ELF-1 (cell line): Measurements from ENCODE around the gene HIVEP3.
"Not testable (repeated sequence)": the region's sequence is repeated elsewhere in the genome, so short reads cannot be mapped to it uniquely, and the experiment has no call there.

Experiments used
- DNase-seq: peaks from one replicate; pipeline ENCODE4 v3.0.0-alpha.2; 2016; ENCODE audit warnings: low read depth, low spot score

HIVEP3 gene

DNA sequence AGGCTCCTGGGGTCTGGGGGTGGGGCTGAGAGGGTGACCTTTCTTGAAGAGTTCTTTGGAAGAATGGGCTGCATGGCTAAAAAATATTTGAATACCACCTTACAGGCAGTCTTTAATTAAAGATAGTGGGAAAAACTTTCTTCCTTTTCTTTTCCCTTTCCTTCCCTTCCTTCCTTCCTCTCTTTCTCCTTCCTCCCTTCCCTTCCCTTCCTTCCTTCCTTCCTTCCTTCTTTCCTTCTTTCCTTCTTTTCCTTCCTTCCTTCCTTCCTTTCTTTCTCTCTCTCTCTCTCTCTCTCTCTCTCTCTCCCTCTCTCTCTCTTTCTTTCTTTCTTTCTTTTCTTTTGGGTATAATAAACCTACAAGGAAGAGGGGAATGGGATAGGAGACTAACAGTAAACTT lies 356.4 kb downstream of the HIVEP3 start:
- no peak for DNase-seq

DNA sequence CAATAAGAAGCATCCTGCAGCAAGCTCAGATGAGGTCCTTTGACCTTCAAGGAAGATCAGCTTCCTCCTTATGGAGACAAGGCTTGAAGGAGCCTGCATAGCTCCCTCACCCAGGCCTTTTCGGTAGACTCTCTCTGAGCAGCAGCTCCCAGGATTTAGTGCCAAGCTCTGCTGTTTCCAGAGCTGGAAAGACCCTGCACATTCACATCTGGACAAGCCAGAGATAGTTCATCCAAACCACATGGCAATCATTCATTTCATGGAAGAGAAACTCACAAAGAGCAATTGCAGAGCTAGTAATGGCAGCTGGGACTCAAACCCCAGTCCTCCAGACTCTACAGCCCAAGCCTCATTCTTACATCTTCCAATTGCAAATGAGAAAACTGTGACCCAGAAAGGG lies 357.8 kb downstream of the HIVEP3 start:
- DNase-seq: no peak

DNA sequence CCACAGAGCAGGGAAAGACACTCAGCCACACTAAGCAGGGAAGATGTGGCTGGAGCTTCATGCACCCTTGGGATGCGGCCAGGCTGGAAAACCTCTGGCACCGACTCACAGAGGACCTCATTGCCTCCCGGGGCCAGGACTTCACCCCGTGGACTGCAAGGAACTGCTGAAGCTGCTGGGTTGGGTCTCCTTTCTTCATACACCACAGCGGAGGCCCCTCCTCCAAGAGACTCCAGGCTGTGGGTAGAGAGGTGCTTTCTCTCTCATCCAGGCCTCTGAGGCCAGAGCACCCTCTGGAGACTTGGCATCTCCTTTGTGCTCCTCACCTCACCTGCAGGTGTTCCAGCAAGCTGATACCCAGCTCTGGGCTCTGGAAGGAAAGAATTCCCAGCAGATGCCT lies 358.2 kb downstream of the HIVEP3 start:
- DNase-seq: no peak

DNA sequence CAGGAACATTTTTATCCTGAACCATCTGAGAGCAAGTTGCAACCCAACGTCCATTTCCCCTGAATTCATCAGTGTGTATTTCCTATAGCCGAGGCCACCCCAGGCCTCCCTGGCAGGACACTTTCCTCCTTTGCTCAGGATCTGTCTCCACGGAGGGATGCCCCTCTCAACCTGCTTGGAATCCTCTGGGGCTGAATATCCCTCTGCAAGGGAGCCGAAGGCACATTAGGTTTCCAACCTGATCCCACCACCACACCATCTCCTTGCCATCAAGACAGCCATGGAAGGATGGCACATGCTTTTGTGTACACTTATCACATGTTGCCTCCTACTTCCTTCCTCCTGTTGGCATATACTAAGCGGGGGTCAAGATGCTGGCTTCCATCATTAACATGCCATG lies 359.4 kb downstream of the HIVEP3 start:
- DNase-seq: no peak

DNA sequence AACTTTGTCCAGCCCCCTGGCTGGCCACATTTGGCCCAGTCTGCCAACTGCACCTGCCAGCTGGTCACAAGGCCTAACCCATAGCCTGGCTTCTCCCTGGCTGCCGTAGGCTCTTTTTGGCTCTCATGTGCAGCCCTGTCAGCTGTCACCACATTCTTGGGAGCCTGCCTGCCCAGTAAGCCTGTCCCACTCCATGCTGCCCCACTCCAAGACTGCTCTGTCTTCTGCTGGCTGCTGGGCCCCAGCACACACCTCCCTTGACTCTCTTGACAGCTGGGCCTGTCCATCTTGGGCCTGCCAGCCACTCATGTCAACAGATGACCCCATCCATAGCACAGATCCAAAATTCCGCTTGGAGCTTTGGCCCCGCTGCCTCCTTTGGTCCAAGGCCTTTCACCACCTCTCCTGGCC lies 360.0 kb downstream of the HIVEP3 start:
- DNase-seq: no peak

DNA sequence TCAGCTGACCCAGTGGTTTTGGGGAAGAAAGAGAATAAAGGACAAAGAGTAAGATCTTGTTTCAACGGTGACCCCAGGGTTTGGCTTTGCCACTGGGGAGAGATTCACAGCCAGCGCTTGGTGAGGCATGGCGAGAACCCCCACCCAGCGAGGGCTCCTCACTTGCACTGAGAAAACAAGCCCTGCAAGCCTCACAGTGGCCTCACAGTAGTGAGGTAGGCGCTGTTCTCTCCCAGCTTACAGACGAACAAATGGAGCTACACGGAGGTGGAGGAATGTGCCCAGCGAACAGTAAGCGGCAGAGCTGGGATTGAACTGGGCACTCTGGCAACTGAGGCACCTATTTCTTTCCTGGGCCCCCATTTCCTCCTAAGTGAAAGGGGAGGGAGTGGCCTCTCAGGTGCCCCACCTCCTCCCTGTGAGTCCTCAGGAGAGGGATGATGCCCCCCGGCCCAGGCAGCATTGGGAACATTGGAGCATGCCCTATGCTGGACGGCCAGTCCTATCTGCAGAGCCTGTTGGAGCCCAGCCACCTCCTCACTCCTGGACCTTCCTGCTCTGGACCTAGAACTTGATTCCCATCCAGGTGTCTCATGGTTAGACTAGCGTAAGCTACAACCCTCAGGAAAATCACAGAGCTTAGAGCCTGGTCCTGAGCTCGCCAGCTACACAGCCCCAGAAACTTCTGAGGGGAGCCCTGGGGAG lies 360.8 kb downstream of the HIVEP3 start:
- DNase-seq: no peak

DNA sequence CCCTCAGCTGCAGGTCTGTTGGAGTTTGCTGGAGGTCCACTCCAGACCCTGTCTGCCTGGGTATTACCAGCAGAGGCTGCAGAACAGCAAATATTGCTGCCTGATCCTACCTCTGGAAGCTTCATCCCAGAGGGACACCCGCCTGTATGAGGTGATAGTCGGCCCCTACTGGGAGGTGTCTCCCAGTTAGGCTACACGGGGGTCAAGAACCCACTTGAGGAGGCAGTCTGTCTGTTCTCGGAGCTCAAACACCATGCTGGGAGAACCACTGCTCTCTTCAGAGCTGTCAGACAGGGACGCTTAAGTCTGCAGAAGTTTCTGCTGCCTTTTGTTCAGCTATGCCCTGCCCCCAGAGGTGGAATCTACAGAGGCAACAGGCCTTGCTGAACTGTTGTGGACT lies 364.0 kb downstream of the HIVEP3 start:
- not testable (repeated sequence) for DNase-seq

DNA sequence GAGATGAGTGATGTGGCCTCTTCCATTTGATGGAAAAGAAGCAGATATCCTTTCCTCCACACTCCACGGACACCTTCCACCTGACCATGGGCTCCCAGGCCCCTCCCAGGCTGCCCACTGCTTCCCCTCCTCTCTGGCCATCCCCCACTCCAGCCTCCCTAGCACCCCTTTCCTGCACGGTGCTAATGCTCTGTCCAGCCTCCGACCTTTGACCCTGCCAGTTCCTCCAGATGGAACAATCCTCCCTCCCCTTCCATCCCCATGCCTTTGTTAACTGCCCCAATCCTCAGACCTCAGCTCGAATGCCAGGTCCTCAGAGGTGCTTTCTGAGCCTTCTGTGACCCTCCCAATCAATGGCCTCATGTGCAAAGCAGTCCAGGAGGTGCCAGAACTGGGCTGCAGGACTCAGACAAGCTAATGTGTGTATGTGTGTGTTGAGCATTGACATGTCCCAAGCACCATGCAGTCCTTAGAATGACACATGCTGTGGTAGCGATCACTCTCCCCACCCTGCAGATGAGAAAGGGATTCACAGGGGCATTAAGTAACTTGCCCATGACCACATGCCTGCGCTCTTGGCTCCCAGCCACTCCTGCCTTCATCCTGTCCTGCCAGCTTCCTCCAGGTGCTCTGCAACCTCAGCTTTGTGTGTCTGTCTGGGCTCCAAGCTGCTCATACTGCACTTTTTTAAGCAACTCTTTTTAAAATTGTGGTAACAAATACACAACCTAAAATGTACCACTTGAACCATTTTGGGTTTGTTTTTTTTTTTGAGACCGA lies 370.8 kb downstream of the HIVEP3 start:
- DNase-seq: no peak

DNA sequence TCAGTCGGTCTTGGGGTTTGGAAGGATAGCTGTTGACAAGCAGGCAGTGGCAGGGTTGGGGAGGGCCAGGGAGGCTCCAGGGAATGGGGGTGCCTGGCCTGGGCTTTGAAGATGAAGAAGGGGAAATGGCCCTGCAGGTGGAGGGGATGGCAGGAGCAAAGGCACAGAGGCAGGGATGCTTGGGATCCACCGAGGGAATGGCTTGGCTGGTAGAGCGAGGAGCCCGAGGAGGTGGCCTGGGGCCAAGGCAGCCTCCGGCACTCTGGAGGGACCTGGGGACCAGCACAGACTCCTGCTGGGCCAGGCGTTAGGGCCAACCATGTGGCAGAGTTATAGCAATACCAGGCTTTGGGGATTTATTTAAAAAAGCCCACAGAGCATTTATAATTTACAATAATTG lies 371.4 kb downstream of the HIVEP3 start:
- no peak for DNase-seq

DNA sequence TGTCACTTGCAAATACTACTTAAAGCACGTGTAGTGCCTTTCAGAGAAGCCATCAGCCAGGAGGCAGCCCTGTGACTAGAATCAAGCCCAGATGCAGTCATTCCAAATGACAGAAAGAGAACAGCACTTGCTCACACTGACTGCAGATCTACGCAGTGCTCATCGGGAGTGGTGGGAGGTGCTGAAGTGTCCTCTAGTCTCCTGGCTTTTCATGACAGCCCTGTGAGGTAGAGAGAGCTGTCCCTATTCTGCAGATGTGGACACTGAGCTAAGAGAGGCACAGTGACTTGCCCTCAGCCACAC lies 371.9 kb downstream of the HIVEP3 start:
- DNase-seq: no peak

DNA sequence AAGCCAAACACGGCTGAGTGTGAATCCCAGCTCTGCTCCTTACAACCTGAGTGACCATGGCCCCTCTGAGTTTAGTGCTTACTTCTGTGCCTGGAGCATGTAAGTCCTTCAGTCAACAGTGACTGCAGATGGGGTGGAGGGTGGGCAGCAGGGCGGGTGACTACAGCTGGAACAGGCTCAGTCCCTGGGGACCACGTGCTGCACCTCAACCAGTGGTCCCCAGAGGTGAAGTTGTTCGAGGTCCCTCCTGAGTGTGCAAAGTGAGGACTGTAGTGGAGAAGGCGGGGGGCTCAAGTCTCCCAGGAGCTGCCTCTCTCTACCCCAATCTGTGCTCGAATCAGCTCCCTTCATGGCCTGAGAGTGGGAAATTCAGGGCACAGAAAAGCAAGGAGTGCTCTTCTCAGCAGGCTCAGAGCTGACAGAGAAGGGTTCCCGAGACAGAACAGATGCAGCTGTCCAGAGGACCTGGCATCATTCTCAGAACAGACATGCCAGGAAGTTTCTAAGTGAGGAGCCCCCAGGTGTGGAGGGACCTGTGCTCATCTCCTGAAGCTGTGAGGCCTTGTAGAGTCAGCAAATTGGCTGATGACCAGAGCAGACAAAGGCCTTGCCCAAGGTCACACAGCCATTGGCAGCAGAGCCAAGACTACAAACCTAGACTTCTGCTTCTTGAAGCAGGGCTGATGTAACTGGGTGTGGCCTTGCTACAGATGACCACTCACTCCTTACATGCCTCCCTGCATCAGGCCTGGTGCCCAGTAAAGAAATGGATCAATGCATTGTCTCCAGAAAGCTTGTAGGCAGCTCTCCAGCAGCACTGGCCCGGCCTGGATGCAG lies 372.5 kb downstream of the HIVEP3 start:
- DNase-seq: no peak

DNA sequence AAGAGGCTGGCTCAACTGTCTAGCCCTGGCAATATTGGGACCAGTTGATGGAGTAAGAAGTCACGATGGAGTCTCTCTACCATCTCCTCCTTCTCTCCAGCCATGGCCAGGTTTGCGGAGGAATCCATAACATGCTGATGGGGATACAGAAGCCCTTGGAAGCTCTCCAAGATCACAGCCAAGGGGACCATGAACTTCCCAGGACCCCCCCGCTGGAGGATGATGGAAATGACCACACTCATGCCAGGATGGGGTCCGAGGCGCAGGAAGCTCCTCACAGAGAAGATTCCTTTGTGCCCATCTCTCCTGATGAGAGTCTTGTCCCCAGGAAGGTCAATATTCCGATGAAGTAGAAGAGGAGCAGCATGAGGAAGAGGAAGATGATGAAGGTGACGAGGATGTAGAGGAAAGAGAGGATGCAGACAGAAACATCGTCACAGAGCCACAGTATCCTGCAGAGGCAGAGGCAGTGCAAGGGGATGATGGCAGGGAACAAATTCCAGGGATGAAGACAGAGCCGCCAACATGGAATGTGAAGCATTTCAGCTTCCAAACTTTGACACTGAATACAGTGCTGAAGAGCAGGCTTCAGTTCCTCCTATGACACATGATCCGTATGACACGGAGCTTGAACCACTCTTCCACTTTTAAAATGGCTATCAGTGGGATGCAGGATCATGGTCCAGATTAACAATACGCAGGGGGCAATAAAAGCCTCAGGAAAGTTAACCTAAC lies 376.4 kb downstream of the HIVEP3 start:
- DNase-seq: no peak

DNA sequence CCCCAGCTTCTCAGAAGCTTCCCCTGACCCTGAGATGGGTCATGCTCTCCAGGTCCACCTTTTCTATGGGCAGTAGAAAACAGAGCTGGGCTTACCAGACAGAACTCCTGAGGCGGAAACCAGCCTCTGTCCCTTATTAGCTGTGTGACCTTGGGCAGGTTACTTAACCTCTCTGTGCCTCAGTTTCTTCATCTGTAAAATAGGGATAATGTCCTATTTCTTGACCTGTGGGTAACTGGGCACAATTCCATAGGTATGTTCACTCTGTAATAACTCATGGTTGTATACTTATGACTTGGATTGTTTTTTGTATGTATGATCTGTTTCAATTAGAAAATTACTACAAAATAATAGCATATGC lies 377.1 kb downstream of the HIVEP3 start:
- no peak for DNase-seq

DNA sequence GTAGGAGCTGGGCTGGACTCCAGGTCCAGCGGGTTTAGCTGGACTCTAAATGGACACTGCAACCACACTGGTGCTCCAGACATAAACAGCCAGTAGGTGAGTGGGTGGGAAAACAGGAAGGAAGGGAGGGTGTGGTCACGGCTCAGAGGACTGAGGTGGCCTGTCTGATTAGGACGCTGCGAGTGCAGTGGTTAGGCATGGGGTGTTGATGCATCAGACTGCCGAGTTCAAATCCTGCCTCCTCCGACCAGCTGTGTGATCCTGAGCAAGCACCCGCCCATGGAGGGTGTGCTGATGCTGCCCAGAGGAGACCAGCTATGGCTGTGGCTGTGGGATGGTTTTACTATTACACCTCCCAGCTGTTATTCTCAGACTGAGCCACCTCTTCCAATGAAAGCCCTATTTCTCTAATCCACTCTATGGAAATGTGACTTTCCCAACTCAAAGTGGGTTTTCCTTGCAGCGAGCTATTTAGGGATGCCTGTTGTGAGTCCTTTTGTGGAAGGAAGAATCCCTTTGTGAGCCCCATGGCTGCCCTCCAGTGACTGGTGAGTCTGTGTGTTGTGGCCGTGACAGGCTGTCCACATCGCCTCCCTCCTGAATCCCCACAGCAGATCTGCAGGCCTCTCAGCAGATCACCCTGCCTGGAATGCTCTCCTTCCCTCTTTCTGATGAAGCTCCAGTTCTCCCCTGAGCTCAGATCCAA lies 377.7 kb downstream of the HIVEP3 start:
- DNase-seq: no peak

DNA sequence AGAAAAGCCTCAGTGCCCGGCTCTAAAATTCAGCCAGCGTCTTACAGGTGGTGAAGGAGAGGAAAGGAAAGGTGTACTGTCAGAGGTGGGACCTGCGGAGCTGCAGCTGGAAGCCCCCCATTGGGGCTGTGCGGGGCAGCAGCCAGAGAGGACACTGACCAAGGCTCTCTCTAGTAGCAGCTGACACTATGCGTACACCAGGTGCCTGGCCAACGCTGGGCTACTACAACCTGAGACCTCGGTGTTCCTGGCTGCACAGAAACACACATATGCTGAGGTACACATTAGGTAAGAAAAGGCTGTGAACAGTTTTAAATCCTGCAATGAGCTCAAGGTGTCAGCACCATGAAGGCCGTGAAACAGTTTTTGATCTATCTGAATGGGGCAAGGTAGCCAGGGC lies 378.7 kb downstream of the HIVEP3 start:
- no peak for DNase-seq

DNA sequence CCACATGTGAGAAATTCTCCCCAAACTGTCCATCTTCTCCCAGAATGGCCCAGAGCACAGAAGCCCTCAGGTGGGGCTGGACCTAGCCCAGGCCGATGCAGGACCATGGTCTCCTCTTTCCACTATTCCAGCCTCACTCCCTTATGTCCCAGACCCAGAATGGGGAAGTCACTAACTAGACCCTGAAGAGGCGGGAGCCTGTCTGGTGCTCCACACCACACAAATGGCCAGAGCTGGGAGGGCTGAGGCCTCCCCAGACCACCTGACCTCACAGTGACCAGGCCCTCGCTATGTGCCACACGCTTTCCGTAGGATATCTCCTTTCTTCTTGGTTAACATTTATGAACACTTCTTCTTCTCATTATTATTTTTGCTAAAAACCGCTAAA lies 379.3 kb downstream of the HIVEP3 start:
- no peak for DNase-seq

DNA sequence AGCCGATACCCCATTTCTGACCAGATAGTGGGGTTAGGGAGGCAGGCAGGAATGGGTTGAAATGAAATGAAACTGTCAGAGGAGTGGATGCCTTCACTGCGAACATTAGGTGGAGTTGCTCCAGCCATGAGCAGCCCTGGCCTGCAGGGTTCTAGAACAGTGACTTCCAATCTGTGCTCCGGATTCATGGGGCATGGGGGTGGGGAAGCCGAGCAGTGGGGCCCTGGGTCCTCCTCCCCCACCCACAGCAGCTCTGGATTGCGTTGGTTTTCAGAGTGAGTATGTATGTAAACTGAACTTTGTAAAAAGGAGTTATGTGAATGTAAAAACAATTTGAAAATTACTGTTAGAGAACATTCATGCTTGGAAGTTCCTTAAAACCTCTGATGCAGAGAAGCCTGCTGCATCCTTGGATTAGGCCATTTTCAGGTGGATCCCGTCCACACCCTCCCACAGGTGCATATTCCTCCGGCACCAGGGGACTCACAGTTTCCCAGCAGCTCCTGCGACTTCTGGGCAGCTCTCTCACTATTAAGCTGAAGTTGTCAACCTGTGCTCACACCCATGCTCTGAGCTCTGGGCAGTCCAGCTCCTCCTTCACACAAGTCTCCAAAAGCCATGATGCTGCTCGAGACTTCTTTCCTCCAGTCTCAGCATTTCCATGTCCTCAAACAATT lies 379.8 kb downstream of the HIVEP3 start:
- DNase-seq: no peak

DNA sequence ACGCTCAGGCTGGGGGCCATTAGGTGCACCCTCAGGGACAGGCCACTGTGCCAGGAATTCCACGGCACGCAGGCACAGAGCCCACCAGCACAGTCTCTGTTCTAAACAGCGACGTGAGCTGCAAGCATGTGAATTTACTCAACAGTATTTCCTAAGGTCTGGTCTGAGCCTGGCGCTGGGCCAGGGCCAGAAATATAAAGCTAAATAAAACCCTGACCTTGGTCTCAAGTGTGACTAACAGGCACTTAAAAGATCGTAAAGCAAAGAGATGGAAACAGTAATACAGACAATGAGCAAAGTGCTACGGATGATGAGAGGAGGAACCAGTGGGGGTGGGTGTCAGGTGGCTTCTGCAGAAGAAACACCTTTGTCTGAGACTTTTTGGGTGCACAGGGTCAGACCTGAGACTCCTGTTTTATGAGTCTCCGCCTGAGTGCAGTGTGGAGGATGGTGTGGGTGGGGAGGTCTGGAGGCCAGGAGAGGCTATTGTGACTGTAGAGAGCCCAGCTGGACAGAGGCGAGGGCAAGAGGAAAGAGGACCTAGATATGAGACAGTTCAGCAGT lies 380.9 kb downstream of the HIVEP3 start:
- no peak for DNase-seq

DNA sequence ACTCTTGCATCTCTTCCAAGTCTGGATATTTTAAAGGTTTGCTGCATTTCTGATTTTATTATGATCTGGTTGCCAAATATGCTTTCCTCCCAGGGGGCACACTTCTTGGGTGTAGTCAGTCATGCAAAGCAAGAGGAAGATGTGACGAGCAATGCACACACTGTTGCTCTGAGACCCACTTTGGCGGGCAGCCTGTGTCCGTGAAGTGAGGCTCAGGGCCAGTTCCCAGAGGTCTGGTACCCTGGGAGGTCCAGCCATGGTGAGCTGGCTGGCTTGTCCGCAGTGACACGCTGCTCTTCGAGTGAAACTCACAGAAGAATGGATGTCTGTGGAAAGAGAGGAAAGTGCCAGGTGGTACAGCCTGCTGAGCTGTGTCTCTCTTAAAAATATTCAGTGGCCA lies 381.5 kb downstream of the HIVEP3 start:
- no peak for DNase-seq

DNA sequence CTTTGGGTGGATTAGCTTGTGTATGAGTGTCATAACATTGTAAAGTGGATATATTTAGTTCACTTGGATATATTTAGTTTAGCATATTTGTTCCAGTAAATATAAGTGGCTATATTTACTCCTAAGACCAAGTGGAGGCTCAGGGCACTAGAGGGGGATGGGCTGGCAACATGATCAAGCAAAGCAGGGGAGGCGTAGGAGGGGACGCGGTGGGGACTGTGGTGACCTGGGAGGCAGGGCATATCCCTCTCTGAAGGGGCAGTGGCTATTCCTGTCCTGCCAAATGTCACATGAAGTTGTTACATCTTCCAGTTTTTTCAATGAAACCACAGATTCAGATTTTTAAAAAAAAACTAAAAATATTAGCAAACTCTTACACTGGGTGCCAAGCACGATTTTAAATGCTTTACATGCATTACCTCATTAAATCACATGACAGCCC lies 382.3 kb downstream of the HIVEP3 start:
- DNase-seq: no peak

DNA sequence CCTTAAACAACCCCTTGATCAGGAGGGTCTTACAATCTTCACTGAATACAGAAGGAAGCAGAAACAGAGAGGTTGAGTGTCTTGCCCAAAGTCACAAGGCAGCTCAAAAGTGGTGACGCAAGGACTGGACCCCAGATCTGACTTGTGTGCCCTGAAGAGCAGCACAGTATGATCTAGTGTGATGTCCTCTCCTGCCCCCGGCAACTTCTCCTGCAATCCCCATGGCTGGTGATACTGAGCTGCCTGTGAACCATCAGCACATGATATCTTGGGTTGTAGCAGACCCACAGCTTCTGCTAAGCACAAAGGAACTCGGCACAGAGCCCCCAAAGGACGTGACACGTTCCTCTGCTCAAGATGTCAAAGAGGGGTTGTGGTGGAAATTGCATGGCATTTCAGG lies 383.0 kb downstream of the HIVEP3 start:
- no peak for DNase-seq
